Cardiac muscle cell (in vitro differentiated cells and primary cell): ENCODE data around the gene SPPL2B. TPM values are rescaled to one million over a fixed set of nuclear protein-coding genes. Genes with fewer than 3 reads are reported as not detected.

ENCODE experiments used
- DNase-seq, 2 donors: peaks; one replicate each; pipeline versions ENCODE4 v3.0.0 to v3.0.0-alpha.2; 2010 to 2017; ENCODE audit warnings: low read depth in 1 of 2, low spot score in 1 of 2
- H3K27ac ChIP-seq: fragments of 200-600 bp; sonication (generic); 2 replicates; pipeline ENCODE4 v1.5.1; 2016
- H3K27me3 ChIP-seq: fragments of 200-600 bp; sonication (generic); 2 replicates; pipeline ENCODE4 v1.6.0; 2016; ENCODE audit warnings: control low read depth
- H3K36me3 ChIP-seq: fragments of 200-600 bp; sonication (generic); 2 replicates; pipeline ENCODE4 v1.5.1; 2016; ENCODE audit warnings: control low read depth
- H3K4me1 ChIP-seq: fragments of 200-600 bp; sonication (generic); 2 replicates; pipeline ENCODE4 v1.8.1; 2017; ENCODE audit warnings: low read depth, mild to moderate bottlenecking, mixed run types
- H3K4me3 ChIP-seq: fragments of 200-600 bp; sonication (generic); 2 replicates; pipeline ENCODE4 v1.5.1; 2016; ENCODE audit warnings: mild to moderate bottlenecking
- H3K9me3 ChIP-seq: fragments of 200-600 bp; sonication (generic); 2 replicates; pipeline ENCODE4 v1.5.1; 2017; ENCODE audit warnings: low read depth, mild to moderate bottlenecking, control low read depth
- CTCF ChIP-seq: IDR thresholded peaks from 2 replicates; pipeline ENCODE4 v1.5.1; 2012; ENCODE audit warnings: low read depth, mild to moderate bottlenecking, low read length
- polyA plus RNA-seq: library from polyadenylated mRNA; unstranded; fragments of >200 nt; fragmentation: Nextera tagmentation; extraction: Ambion mirVana; gene quantifications from 2 replicates; pipeline ENCODE4 v1.2.1, GENCODE V29; 2016
- total RNA-seq: library from RNA; depleted of rRNA; stranded (reverse); fragments of >200 nt; gene quantifications from 2 replicates; pipeline ENCODE4 v1.2.3, GENCODE V29; 2016

SPPL2B gene
- total and polyA plus RNA-seq, 2 experiments from 2014 or later: 90.9 to 132 TPM

GRCh38 chr19:2363419-2363818 lies 34.9 kb downstream of the SPPL2B start:
- Histone ChIP-seq H3K27ac (no peak overlapping the region), H3K36me3 (no peaks in the 10 kb centered on the region), H3K4me1 (no peaks in the 10 kb centered on the region), H3K4me3 (no peak overlapping the region), H3K27me3 (peaks cover 28% of the 10 kb centered on the region), H3K9me3 (no peaks in the 10 kb centered on the region)
- DNase-seq: no peak
- no peak for TF ChIP-seq CTCF

- no peaks in the 10 kb centered on the region for H3K4me1 ChIP-seq
- DNase-seq: no peak
- no peak overlapping the region for H3K27ac ChIP-seq
- no peak overlapping the region for H3K4me3 ChIP-seq
- H3K9me3 ChIP-seq: no peaks in the 10 kb centered on the region
- no peaks in the 10 kb centered on the region for H3K36me3 ChIP-seq
- H3K27me3 ChIP-seq: peaks cover 13% of the 10 kb centered on the region
- no peak for TF ChIP-seq CTCF
Observed at GRCh38 chr19:2365201-2365970, 36.9 kb downstream of the SPPL2B start.

GRCh38 chr19:2371656-2372055 lies 43.2 kb downstream of the SPPL2B start:
- Histone ChIP-seq H3K9me3 (no peaks in the 10 kb centered on the region), H3K27me3 (no peaks in the 10 kb centered on the region)

GRCh38 chr19:2372076-2372612 lies 43.7 kb downstream of the SPPL2B start:
- DNase-seq: no peak
- H3K27ac ChIP-seq: peak overlapping the region; percentile 57
- no peaks in the 10 kb centered on the region for H3K36me3 ChIP-seq
- TF ChIP-seq CTCF: no peak
- no peaks in the 10 kb centered on the region for H3K27me3 ChIP-seq
- no peak overlapping the region for H3K4me3 ChIP-seq
- no peaks in the 10 kb centered on the region for H3K9me3 ChIP-seq
- peaks cover 8% of the 10 kb centered on the region for H3K4me1 ChIP-seq

More at GRCh38 chr19:2371656-2372055, 43.2 kb downstream of the SPPL2B start:
- H3K4me3 ChIP-seq: no peak overlapping the region
- H3K36me3 ChIP-seq: no peaks in the 10 kb centered on the region
- no peak for TF ChIP-seq CTCF
- H3K27ac ChIP-seq: no peak overlapping the region
- DNase-seq: no peak
- H3K4me1 ChIP-seq: peaks cover 8% of the 10 kb centered on the region

GRCh38 chr19:2374808-2375207 lies 46.3 kb downstream of the SPPL2B start:
- TF ChIP-seq CTCF: no peak
- H3K4me3 ChIP-seq: no peak overlapping the region
- H3K27ac ChIP-seq: no peak overlapping the region
- DNase-seq: no peak
- H3K27me3 ChIP-seq: no peaks in the 10 kb centered on the region
- peaks cover 8% of the 10 kb centered on the region for H3K4me1 ChIP-seq
- no peaks in the 10 kb centered on the region for H3K36me3 ChIP-seq
- no peaks in the 10 kb centered on the region for H3K9me3 ChIP-seq
